Measurements from ENCODE around the gene RERE. TPM values are rescaled to one million over a fixed set of nuclear protein-coding genes. Genes with fewer than 3 reads are reported as not detected.
"Not testable (repeated sequence)": the region's sequence is repeated elsewhere in the genome, so short reads cannot be mapped to it uniquely, and the experiment has no call there.

Gene RERE
- total RNA-seq, 1 experiment from 2014 or later, result 37.1 TPM

DNA sequence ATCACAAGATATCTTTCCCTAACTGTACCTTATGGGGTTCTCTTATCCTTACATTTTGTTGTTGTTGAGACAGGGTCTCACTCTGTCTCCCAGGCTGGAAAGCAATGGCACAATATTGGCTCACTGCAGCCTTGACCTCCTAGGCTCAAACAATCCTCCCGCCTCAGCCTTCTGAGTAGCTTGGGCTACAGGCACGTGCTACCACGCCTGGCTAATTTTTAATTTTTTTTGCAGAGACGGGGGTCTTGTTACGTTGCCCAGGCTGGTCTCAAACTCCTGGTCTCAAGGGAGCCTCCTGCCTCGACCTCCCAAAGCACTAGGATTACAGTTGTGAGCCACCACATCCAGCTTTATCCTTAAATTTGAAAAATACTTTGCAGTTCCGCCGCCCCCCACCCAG, 10.4 kb downstream of the RERE start:
- no peak for DNase-seq (ENCODE audit: low spot score)

DNA sequence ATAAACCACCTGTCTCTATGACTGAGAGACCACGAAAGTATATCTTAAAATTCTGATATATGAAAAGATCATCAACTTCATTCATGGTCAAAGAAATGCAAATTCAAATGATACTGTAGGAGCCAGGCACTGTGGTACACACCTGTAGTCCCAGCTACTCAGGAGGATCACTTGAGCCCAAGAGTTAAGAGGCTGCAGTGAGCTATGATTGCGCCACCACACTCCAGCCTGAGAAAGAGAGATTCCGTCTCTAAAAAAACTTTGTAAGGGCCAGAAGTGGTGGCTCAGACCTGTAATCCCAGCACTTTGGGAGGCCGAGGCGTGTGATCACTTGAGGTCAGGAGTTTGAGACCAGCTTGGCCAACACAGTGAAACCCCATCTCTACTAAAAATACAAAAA, 17.0 kb downstream of the RERE start:
- DNase-seq (ENCODE audit: low spot score), result no peak

DNA sequence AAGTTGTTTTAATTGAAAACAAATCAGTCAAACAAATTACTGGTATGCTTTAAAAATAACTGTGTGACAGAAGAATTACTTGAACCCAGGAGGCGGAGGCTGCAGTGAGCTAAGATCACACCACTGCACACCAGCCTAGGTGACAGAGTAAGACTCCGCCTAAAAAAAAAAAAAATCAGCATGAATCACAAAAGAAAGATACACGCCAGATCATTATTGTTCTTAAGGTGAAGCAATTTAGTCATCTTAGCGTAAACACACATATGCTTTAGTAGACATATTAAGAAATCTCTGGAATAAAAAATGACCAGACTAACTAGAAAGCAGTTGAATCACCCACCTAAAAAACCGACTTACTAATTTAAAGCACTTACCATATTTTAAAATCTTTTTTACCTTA, 20.2 kb downstream of the RERE start:
- DNase-seq (ENCODE audit: low spot score), result peak; percentile 13

DNA sequence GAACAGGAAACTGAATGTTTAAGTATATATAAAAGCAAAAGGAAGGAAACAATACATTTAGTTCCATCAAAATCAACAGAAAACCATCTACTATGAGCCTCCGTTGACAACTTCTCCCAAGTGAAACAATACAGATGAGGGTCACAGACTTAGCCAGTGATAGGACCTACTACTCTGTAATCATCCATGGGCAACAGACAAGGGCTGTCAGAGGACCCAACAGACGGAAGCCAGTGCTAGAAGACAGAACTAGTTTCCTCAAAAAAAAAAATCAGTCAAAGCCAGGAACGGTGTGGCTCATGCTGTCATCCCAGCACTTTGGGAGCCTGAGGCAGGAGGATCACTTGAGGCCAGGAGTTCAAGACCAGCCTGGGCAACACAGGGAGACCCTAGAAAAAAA, 20.6 kb downstream of the RERE start:
- DNase-seq (ENCODE audit: low spot score), result no peak

DNA sequence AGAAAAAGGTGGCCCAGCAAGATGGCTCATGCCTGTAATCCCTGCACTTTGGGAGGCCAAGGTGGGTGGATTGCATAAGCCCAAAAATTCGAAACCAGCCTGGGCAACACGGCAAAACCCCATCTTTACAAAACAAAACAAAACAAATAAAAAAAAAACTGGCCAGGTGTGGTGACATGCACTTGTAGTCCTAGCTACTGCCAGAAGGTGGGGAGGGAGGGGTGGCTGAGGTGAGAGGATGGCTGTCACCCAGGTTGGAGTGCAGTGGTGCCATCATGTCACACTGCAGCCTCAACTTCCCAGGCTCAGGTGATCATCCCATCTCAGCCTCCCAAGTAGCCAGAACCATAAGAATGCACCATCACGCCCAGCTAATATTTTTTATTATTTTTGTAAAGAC, 22.8 kb downstream of the RERE start:
- DNase-seq (ENCODE audit: low spot score), result peak; percentile 27

DNA sequence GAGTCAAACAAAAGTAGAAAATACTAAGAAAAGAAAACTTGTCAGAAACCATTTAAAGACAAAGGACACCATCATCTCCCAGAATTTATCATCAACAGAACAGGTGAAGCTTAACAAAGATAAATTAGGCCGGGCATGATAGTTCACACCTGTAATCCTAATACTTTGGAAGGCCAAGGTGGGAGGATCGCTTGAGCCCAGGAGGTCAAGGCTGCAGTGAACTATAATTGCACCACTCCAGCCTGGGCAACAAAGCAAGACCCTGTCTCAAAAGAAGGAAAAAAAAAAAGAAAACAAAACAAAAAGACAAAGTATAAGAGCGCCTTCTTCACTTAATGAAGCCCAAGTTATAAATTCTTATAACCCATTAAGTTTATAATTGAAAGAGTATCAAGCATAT, 25.6 kb downstream of the RERE start:
- DNase-seq (ENCODE audit: low spot score), result no peak

DNA sequence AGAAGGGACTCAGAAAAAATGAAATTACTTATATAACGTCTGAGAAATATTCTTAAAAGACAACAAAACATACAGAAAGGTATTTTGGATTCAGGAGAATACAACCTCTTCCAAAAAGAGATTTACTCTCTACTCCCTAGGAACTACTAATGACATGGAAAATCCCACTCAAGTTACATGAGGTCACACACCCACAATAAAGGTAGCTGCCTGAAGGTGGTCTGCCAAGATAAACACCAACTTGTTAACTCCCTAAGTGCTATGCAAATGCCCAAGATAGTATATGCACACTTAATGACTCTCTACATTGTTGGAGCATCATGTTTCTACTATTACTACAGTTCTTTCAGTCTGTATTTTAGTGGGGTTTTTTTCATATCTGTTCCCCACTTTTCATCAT, 26.5 kb downstream of the RERE start:
- no peak for DNase-seq (ENCODE audit: low spot score)

DNA sequence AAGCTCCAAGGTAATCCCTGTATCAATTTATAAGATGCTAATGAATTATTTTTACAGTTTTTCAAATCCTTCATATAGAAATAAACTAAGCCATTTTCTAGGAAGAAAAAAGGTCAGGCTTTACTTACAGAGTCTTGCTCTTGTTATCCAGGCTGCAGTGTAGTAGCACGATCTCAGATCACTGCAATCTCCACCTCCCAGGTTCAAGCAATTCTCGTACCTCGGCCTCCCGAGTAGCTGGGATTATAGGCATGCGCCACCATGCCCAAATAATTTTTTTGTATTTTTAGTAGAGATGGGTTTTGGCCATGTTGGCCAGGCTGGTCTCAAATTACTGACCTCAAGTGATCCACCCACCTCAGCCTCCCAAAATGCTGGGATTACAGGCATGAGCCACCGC, 27.0 kb downstream of the RERE start:
- no peak for DNase-seq (ENCODE audit: low spot score)

DNA sequence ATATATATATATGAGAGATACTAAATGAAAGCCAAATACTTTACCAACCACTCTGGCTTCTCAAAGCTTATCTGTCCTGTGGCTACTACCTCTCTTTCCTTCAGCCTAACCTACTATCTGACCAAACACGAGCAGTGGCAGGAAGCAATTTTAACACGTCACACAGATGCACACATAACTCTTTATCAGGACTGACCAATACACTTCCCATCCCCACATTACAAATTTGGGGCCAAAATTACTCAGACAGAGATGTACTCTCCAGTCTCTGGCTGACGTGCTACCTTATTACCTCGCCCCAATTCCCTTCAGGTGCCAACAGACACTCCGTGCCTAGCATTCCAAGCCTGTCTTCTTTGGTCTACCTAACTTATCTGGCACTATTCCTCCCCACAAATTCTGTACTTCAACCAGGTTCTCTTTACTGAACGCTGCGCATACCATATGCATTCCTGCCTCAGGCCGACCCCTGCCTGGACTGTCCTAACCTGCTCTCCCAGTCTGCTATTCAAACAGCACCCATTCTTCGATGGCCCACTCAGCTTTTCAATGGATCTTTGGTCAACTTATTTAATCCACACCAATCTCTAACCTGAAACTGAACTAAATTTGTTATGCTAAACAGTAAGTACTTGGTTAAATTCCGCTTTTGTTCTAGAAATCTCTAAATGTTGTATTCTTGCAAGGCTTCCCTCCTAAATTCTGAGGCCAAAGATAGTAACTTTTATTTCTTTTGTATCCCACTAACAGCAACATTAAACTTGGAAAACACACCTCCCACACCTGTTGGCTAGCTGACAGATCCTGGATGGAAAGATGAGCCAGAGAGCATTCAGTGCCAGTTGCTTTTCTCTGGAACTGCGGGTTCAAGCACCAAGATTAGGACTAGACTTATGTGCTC, 27.9 kb downstream of the RERE start:
- DNase-seq (ENCODE audit: low spot score), result no peak

DNA sequence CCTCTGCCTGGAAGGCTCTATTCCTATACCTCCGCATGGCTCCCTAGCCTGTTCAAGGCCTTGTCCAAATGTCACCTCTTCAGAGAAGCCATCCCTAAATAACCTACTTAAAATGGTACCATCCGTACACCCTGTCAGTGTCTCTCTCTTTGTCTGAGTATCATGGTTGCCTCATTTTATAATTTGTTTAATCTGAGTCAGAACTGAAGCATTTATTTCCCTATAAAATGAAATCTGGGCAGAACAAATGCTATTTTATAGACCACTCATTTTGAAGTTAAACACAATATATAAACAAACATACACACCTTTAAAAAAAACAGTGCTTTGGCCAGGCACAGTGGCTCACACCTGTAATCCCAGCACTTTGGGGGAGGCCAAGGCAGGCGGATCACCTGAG, 30.2 kb downstream of the RERE start:
- no peak for DNase-seq (ENCODE audit: low spot score)

DNA sequence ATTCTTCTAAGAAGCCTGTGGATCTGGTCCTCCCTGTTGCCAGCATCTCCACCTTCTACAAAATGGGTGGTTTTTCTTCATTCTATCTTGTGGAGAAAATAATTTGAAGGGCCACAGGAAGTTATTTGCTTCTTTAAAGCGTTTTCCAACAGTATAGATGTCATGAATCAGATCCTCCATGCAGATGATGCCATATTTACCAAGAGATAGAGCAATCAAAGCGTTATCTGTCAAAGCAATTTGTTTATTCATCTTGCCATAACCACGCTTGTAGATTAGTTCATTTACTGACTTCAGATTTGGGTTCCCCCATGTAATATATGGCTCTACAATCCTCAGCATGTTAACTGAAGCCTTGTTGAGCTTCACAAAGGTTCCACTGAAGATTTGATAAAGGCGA, 31.2 kb downstream of the RERE start:
- DNase-seq (ENCODE audit: low spot score), result not testable (repeated sequence)

DNA sequence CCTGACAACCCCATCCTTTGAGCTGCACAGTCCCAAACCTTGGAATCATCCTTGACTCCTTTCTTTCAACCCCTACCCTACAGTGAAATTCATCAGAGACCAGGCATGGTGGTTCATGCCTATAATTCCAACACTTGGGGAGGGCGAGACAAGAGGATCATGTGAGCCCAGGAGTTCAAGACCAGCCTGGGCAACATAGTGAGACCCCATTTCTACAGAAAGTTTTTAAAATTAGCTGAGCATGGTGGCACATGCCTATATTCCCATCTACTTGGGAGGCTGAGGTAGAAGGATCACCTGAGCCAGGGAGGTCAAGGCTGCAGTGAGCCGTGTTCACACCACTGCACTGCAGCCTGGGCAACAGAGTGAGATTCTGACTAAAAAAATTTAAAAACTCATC, 34.5 kb downstream of the RERE start:
- no peak for DNase-seq (ENCODE audit: low spot score)

DNA sequence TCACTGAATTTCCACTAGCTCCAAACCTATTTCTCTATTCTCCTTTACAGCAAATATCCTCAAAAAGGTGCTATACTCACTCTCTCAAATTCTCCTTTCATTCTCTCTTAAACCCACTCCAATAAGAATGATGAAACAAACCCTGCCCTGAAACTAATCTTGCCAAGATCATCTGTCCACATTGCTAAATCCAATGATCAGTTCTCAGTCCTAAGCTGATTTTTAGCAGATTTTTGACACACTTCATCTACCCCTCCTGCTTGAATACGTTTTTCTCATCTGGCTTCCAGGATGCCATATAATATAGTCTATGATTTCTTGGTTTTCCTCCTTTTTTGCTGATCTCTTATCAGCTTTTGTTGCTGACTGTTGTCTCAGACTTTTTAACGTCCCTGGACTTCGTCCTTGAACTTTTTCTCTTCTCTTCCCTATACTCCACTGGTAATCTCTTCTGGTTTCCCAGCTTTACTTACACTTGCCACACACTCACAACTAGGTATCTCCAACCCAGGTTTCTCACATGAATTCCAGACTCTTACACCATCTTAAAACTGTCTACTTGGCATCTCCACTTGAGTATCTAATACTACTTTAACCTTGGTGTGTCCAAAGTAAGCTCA, 35.3 kb downstream of the RERE start:
- no peak for DNase-seq (ENCODE audit: low spot score)

DNA sequence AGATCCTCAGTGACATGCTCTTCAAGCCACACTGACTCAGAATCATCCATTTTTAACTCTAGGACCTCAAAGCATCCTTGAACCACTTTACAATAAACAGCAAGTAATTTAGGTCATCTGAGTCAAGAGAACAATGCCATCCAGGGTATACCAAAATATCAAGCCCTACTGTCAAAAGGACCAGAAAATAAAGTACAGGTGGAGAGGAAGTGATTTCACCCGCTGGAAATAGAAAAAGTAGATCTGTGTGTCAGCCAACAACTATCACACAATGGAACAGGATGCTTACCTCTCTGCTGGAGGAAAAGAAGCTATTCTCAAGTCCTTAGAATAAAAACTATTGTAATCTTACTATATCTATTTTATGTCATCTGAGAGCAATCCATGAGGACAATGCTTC, 37.0 kb downstream of the RERE start:
- DNase-seq (ENCODE audit: low spot score), result no peak

DNA sequence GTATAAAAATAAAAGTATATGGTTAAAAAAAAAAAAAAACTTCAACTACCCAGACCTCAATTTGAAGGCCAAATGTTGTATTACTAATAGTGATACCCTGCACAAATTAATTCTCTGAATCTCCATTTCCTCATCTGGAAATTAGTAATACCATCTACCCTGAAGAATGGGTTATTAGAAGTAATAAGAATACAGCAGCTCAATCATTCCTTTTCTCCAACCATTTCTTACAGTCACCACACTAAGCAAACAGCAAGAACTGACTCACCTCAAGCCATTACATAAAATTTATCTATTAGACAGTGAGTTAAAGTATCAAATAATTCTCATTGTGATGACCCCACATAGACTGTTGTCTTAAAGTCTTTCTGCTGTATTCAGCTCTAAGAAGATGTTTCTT, 39.6 kb downstream of the RERE start:
- DNase-seq (ENCODE audit: low spot score), result no peak

DNA sequence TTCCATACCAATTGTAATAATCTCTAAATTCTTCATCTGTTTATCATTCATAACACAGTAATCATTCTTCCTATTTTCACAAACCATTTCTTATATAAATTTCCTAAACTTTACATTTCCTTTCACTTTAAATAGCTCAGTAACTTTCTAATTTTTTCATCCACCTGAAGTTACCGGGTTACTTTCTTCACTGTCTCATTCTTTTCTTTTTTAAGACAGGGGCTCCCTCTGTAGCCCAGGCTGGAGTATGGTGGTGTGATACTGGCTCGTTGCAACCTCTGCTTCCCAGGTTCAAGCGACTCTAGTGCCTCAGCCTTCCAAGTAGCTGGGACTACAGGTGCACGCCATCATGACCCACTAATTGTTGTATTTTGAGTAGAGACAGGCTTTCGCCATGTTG, 41.3 kb downstream of the RERE start:
- no peak for DNase-seq (ENCODE audit: low spot score)

DNA sequence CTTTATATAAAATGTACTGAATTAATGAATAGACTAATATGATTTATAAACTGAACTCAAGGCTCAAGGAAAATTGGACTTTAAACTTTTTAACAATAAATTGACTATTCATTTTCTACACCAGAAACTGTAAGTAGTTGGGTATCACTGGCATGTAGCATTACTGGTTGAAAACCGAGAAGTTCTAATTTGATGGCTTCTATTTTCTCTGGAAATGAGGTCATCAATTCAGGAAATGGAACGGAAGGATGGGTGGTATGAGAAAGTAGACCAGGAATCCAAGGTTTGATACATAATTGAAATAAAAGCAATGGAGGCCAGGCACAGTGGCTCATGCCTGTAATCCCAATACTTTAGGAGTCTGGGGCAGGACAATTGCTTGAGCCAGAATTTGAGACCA, 50.4 kb downstream of the RERE start:
- no peak for DNase-seq (ENCODE audit: low spot score)

DNA sequence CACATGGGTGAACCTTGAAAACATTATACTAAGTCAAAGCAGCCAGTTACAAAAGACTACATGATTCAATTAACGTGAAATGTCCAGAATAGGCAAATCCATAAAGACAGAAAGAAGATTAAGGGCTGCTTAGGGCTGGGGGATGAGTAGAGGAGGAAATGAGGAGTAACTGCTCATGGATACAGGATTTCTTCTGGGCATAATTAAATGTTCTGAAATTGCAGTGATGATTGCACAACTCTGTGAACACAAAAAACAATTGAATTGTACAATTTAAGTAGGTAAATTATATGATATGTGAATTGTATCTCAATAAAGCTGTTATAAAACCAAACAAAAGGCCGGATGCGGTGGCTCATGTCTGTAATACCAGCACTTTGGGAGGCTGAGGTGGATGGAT, 52.2 kb downstream of the RERE start:
- DNase-seq (ENCODE audit: low spot score), result no peak

DNA sequence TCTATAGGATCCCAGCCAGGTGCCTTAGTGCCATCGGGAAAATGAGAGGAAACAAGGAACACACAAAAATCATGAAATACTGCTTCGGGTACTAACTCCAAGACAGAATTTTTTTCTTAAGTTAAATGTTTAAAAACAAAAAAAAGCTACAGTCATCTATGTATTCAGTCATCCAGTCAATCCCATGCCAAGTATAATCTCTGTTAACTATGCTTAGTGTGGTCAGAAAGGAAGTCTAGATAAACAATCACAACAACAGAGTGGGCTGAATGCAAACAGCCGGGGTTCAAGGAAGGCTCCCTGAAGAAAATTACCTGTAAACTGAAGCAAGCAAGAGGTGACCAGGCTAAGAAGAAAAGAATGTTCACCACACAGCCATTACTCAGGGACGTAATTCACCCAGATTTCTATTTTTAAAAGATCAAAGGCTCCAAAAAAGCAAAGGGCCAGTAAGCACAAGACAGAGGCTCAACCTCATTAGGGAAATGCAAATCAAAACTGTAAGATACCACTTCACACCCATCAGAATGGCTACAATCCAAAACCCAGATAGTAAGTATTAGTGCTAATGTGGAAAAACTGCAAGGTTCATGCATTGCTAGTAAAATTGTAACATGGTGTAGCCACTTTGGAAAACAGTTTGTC, 53.0 kb downstream of the RERE start:
- no peak for DNase-seq (ENCODE audit: low spot score)

DNA sequence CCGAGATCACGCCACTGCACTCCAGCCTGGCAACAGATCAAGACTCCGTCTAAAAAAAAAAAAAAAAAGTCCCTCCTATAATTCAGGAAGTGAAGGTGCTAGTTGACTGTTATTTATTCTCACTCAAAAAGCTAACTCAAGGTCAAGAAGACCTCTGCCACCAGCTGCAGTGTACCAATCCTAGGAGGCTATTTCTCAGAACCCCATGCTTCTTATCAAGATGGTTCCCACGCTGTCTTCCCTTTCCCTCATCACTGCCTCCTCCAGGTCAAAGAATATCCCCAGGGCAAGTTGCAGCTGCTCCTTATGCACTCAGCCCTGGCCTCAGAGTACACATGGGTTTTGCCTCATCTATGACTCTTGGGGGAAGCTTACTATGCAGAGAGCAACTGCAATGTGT, 53.6 kb downstream of the RERE start:
- DNase-seq (ENCODE audit: low spot score), result no peak

DNA sequence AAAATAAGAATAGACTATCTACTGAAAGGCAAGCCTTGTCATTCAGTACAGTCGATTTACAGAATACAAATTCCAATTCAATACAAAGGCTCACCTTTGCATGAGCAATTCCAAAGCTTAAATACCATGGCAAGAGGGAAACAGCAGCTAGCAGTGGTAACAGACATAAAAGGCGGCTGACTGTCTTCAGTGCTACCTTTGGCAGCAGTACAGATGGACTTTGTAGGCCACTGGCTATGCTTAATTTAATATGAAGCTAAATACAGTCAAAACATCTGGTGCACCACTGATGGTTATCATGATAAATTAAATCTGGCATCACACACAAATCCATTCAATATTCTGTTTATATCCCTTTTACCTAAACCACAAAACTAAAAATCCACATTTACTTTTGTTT, 62.4 kb downstream of the RERE start:
- no peak for DNase-seq (ENCODE audit: low spot score)

DNA sequence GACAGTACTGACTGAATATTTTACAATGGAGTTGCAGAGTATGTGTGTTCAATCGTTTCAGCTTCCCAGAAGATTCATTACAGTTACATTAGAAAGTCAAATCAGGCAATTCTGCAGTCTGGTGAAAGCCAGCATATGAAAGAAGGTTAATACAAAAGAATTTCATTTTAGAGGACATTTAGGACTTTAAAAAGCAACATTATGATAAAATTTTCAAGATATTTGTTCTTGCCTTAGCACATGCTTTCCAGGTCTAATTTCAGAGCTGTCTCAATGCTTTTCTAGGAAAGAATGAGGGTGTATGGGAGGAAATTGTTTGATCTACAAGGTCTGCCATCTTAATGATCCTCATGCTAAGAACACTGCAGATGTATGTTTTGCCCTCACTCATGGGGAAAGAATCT, 63.2 kb downstream of the RERE start:
- no peak for DNase-seq (ENCODE audit: low spot score)

DNA sequence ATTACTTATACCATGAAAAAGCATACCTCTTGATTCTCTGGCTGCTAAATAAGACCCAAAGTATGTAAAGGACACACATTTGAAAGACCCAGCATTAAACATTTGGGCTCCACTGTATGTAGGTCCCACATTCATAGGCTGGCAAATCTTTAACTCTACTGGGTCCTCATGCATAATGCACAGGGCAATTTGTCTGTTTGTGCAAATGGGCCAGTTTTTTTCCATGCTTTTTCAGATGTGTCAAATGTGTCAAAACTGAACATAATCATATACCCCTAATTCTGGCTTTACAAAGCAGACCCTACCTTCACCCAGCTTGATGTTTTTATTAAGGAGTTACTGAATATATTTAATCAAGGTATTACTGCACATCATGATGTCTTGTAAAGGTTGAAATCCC, 63.7 kb downstream of the RERE start:
- DNase-seq (ENCODE audit: low spot score), result no peak

All from HT-29 (cell line).